NOMO-1 treated with dmso at 0.1 percent for 144 hours (cell line): Measurements from ENCODE around the gene TEX264.
A peak's percentile ranks its signal among the peaks of the same experiment; 100 is the strongest.
"Not testable (repeated sequence)": the region's sequence is repeated elsewhere in the genome, so short reads cannot be mapped to it uniquely, and the experiment has no call there.

ENCODE experiments used
- DNase-seq: peaks from one replicate; lab custom pipeline; 2025; ENCODE audit not compliant: unreplicated experiment; lab: John Stamatoyannopoulos, UW

Gene TEX264

DNA sequence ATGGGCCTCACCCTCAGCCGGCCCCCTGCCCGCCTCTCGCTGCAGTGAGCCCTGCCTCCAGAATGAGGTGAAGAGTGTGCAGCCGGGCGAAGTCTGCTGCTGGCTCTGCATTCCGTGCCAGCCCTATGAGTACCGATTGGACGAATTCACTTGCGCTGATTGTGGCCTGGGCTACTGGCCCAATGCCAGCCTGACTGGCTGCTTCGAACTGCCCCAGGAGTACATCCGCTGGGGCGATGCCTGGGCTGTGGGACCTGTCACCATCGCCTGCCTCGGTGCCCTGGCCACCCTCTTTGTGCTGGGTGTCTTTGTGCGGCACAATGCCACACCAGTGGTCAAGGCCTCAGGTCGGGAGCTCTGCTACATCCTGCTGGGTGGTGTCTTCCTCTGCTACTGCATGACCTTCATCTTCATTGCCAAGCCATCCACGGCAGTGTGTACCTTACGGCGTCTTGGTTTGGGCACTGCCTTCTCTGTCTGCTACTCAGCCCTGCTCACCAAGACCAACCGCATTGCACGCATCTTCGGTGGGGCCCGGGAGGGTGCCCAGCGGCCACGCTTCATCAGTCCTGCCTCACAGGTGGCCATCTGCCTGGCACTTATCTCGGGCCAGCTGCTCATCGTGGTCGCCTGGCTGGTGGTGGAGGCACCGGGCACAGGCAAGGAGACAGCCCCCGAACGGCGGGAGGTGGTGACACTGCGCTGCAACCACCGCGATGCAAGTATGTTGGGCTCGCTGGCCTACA, 44.4 kb downstream of the TEX264 start:
- DNase-seq = no peak

DNA sequence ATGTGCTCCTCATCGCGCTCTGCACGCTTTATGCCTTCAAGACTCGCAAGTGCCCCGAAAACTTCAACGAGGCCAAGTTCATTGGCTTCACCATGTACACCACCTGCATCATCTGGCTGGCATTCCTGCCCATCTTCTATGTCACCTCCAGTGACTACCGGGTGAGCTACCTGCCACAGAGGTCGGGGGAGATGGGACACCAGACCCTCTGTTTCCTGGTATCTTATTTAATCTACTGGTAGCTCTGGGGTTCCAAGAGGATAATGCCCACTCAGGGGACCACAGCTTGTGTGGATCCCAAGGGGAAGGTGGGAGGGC, 44.9 kb downstream of the TEX264 start:
- no peak for DNase-seq

- no peak for DNase-seq
These were observed 45.8 kb downstream of the TEX264 start for GRCh38 chr3:51716805-51717204.

GRCh38 chr3:51717446-51717845, 46.4 kb downstream of the TEX264 start:
- no peak for DNase-seq

- no peak for DNase-seq
These were observed 46.9 kb downstream of the TEX264 start for GRCh38 chr3:51717947-51718346.

GRCh38 chr3:51718547-51719409, 47.7 kb downstream of the TEX264 start:
- peak; percentile 55 for DNase-seq

- DNase-seq = no peak
These were observed 48.5 kb downstream of the TEX264 start for GRCh38 chr3:51719410-51720025.

- DNase-seq = no peak
These were observed 49.4 kb downstream of the TEX264 start for GRCh38 chr3:51720292-51721061.

DNA sequence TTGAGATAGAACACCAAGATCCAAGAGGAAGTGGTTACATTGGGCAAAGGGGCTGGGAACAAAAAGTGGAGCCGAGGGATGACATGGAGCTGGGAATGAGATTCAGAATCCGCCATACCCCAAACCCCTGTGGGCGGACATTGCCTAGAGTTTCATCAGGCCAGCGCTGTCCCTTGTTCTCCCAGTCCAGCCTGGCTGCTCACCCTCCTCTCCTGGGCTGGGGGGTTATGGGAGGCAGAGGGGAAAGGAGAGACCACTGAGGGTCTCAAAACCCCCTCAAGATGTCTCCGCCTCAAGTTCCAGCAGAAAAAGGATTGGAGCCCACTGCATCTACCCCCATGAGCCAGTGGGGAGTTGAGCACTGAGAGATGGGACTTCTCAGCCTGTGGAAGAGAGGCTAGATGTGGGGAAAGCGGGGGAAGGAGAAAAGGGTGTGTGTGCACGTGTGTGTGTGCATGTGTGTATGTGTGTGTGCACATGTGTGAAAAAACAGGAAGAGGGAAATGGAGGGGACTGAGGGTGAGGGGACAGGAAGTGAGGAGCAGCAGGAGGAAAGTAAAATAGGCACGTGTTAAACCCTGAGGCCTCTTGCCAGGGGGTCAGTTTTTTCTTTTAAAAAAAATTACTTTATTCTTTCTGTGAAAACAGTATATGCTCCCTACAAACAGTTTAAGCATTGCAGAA, 50.2 kb downstream of the TEX264 start:
- DNase-seq = no peak

DNA sequence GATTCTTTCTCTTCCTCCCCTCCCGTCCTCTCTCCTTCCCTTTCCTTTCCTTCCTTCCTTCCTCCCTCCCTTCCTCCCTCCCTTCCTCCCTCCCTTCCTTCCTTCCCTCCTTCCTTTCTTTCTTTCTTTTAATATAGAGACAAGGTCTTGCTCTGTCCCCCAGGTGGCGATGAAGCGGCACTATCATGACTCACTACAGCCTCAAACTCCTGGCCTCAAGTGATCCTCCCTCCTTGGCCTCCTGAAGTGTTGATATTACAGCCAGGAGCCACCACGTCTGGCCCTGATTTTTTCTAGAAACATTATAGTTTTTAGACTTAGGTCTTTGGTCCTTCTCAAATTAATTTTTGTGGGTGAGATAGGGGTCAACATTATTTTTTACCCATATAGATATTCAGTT, 51.3 kb downstream of the TEX264 start:
- no peak for DNase-seq

- DNase-seq = no peak
These were observed 56.4 kb downstream of the TEX264 start for GRCh38 chr3:51727500-51727899.

DNA sequence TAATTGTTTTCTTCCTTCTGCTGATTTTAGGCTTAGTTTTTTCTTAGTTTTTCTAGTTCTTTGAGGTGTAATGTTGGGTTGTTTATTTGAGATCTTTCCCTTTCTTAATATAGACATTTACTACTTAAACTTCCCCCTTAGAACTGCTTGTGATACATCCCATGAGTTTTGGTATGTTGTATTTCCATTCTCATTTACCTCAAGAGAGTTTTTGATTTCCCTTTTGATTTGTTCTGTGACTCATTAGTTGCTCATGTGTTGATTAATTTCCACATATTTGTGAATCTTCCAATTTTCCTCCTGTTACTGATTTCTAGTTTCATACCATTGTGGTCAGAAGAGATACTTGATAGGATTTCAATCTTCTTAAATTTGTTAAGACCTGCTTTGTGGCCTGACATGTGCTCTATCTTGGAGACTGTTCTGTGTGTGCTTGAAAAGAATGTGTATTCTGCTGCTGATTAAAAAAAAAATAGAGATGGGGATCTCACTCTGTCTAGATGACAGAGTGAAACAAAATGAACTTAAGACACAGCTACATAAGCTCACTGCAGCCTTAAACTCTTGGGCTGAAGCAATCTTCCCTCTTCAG, 58.1 kb downstream of the TEX264 start:
- DNase-seq = no peak

DNA sequence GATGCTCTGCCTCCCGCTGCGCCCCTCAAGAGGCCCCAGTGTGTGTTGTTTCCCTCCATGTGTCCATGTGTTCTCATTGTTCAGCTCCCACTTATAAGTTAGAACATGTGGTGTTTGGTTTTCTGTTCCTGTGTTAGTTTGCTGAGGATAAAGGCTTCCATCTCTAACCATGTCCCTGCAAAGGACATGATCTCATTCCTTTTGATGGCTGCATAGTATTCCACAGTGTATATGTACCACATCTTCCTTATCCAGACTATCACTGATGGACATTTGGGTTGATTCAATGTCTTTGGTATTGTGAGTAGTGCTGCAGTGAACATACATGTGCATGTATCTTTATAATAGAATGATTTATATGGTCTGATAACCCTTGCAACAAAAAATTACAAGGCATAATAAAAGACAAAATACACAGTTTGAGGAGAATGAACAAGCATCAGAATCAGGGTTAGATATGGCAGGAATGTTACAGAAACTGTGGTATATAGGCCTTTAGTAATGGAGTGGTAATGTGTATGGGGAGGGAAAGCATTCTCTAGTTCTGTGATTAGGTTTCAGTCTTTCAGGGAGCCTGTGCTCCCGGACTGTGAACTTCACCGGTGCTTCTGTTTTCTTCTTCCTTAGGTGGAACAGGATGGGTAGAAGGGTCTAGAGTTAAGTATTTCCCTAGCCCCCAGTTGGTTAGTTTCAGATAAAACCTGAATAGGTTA, 63.0 kb downstream of the TEX264 start:
- no peak for DNase-seq

- DNase-seq = no peak
These were observed 63.5 kb downstream of the TEX264 start for GRCh38 chr3:51734572-51734907.

DNA sequence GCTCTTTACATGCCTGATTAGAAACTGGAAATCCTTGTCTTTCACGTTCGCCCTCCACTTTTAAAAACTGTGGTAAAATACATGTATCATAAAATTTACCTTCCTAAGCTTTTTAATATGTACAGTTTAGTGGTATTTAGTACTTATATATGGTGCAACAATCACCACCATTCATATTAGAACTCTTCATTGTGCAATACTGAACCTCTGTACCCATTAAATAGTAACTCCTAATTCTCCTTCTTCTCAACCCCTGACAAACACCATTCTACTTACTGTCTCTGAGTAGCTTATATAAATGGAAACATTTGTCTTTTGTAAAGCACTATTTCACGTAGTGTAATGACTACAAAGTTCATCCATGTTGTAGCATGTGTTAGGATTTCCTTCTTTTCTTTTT, 64.0 kb downstream of the TEX264 start:
- no peak for DNase-seq

- no peak for DNase-seq
These were observed 64.9 kb downstream of the TEX264 start for GRCh38 chr3:51735950-51736349.

- no peak for DNase-seq
These were observed 68.1 kb downstream of the TEX264 start for GRCh38 chr3:51739110-51739509.

GRCh38 chr3:51742320-51742719, 71.3 kb downstream of the TEX264 start:
- not testable (repeated sequence) for DNase-seq

DNA sequence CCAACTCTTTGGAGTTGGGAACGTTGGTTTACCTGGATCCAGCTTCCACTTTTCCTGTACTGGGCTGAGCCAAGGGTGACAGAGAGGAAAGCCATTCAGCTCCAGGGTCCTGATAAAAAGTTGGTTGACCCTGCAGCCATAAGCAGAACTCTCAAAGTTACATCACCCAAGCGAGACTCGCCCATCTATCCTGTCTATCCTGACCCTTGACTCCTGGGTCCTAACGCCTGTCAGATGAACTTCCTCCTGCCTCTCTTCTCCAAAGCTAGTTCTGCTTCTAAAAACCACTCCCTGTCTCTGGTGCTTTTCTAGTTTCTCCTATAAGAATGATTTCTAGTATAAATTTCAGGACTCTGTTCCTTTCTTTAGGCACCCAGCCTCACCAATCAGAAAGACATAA, 71.9 kb downstream of the TEX264 start:
- peak; percentile 76 for DNase-seq

DNA sequence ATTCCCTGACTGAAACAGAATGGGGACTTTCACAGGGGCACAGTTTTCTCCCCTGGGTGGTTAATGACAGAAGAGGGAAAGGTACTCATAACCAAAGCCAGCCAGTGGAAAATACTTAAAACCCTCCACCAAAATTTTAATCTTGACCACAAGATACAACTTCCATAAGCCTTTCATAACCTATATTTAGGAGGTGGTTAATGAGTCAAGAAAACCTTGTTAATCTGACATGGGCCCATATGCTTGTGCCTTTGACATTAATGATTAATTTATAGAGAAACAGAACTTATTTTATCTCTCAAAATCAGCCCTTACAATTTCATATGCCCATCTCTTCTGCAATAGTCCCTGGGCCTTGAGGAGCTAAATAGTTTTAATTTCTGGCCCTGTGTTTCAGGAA, 76.8 kb downstream of the TEX264 start:
- no peak for DNase-seq
